Mucosa of stomach (tissue), 1 donor: ENCODE data around the gene CADM4.
"Not testable (repeated sequence)": the region's sequence is repeated elsewhere in the genome, so short reads cannot be mapped to it uniquely, and the experiment has no call there.

Source experiments
- H3K27me3 ChIP-seq: one replicate; pipeline ENCODE4 v1.7.0; 2013; ENCODE audit warnings: mild to moderate bottlenecking, low read length; ENCODE audit not compliant: control insufficient read depth, insufficient read depth
- H3K36me3 ChIP-seq: one replicate; pipeline ENCODE4 v1.7.0; 2013; ENCODE audit warnings: low read length; ENCODE audit not compliant: control insufficient read depth, insufficient read depth
- H3K4me1 ChIP-seq: one replicate; pipeline ENCODE4 v1.7.0; 2013; ENCODE audit warnings: mild to moderate bottlenecking, low read length; ENCODE audit not compliant: control insufficient read depth, insufficient read depth
- H3K4me3 ChIP-seq: one replicate; pipeline ENCODE4 v1.7.0; 2013; ENCODE audit warnings: low read length
- H3K9ac ChIP-seq: one replicate; pipeline ENCODE4 v1.7.0; 2013; ENCODE audit warnings: mild to moderate bottlenecking, low read length, moderate library complexity
- H3K9me3 ChIP-seq: one replicate; pipeline ENCODE4 v1.7.0; 2013; ENCODE audit warnings: mild to moderate bottlenecking, low read length, moderate library complexity; ENCODE audit not compliant: control insufficient read depth
- donor health status: Pancreatic carcinoma.

The CADM4 gene

DNA sequence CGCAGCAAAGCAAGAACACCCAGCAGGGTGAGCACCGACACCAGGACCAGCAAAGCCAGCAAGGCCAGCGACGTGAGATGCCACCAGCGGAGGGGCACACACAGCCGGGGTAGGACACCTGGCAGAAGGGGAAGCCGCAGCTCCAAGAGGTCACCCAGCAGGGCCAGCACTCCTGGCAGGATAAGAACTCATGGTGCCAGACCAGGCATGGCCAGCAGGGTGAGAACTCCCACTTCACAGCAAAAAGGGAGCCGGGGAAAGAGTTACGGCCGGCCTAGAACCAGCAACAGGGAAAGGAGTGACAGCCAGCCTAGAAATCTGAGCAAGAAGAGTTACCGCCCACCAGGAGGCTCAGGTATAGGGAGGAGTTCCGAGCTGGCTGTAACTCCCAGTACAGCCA lies 27.3 kb downstream of the CADM4 start:
- H3K4me1 ChIP-seq: no peaks in the 10 kb centered on the region
- H3K36me3 ChIP-seq: no peaks in the 10 kb centered on the region
- no peak overlapping the region for H3K4me3 ChIP-seq
- H3K9me3 ChIP-seq: no peaks in the 10 kb centered on the region
- H3K27me3 ChIP-seq: no peaks in the 10 kb centered on the region
- no peak overlapping the region for H3K9ac ChIP-seq

DNA sequence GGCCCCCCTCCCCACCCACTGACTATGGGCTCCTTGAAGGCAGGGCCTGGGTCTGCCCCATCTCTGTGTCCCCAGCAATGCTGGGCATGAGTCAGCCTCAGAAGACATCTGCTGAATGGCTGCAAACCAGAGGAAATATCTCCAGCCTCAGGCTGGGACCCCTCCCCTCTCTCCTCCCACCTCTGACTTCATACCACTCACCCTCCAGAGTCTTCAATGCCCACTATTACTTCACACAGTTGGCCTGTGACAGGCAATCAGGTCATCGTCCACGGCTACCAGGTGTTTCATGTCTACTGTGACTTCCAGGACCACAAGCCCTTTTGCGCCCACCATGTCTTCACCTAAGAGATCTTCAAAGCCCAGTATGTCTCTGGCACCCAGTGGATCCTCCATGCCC lies 27.9 kb downstream of the CADM4 start, which contains the start of gene SRRM5:
SRRM5 (plus strand) TSS at position 301 of the 400 bp plus-strand sequence; CDS start at position 335, 34 bp downstream.
- Histone ChIP-seq H3K27me3 (no peaks in the 10 kb centered on the region), H3K9me3 (no peaks in the 10 kb centered on the region), H3K9ac (no peak within 1 kb of the TSS), H3K4me3 (no peak within 1 kb of the TSS), H3K36me3 (no peaks in the 10 kb centered on the region), H3K4me1 (no peaks in the 10 kb centered on the region)

DNA sequence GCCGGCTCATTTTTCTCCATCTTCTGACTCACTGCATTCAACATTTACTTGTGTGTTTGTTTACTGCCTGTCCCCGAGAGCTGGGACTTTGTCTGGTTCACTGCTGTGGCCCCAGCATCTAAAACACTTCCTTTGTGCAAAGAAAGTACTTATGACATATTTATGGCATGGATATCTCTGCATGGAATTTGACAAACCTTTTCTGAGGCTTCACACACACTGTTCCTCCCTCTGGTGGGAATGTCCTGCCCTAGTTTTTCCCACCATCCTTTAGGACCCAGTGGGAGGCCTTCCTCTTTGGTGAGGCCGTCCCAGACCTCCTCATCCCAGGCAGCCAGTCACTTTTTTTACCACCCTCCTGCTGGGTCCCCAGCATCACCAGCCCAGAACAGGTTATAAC lies 29.2 kb downstream of the CADM4 start:
- Histone ChIP-seq H3K27me3 (no peaks in the 10 kb centered on the region), H3K9me3 (no peaks in the 10 kb centered on the region), H3K9ac (no peak overlapping the region), H3K4me1 (no peaks in the 10 kb centered on the region), H3K4me3 (no peak overlapping the region), H3K36me3 (no peaks in the 10 kb centered on the region)

DNA sequence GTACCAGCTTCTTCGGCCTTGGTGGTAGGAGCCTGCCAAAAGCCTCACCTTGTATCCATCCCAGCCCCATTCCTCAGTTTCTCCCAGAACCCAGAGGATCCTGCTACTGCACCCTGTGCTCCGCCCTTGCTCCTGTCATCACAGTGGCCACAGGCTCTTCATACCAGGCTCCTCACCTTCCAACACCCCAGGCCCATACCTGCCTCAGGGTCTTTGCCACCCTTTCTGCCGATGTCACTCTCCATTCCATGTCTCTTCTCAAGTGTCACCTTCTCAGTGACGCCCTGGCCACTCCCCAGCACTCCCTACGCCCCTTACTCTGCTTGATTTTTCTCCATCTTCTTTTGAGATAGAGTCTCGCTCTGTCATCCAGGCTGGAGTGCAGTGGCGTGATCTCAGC lies 29.8 kb downstream of the CADM4 start:
- Histone ChIP-seq H3K4me1 (no peaks in the 10 kb centered on the region), H3K27me3 (no peaks in the 10 kb centered on the region), H3K9me3 (no peaks in the 10 kb centered on the region), H3K9ac (no peak overlapping the region), H3K4me3 (no peak overlapping the region), H3K36me3 (no peaks in the 10 kb centered on the region)

DNA sequence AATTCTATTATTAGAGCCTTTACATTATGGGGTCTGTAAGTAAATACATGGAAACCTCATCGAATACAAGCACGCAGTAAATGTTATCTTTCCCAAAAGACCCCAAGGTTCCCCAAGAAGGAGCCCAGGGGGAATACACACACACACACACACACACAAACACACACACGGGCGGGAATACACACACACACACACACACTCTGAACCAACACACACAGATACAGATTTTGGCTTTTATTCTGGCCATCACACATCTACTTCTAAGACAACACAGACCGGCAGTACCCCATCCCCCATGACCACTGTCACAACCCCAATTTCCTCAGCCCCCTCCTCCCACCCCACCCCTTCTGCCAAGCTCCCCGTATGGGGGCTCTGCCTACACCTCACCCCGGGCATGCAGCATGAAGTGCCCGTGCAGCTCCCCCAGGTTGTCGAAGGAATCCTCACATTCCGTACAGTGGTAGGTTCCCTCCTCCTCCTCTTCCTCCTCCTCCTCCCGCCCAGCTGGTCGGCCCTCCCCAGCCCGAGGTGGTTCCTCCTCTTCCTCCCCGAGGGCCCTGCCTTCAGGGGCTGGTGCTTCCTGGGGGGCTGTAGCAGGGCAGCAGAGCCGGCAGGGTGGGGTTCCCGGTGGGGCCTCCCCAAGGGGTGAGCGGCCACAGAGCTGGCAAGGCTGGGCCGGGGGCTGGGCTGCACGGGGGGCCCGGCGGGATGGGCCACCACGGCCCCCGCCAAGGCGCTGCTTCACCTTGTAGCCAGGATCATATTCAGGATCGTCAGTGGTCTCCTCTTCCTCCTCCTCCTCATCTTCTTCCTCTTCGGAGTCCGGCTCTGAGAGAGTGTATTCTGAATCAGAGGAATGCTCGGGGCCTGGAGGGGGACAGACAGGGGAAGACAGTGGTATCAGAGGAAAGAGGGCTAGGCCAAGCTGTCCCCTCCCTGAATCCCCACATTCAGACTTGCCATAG lies 32.1 kb downstream of the CADM4 start:
- Histone ChIP-seq H3K4me1 (no peaks in the 10 kb centered on the region), H3K9me3 (no peaks in the 10 kb centered on the region), H3K9ac (no peak overlapping the region), H3K36me3 (no peaks in the 10 kb centered on the region), H3K4me3 (no peak overlapping the region), H3K27me3 (no peaks in the 10 kb centered on the region)

DNA sequence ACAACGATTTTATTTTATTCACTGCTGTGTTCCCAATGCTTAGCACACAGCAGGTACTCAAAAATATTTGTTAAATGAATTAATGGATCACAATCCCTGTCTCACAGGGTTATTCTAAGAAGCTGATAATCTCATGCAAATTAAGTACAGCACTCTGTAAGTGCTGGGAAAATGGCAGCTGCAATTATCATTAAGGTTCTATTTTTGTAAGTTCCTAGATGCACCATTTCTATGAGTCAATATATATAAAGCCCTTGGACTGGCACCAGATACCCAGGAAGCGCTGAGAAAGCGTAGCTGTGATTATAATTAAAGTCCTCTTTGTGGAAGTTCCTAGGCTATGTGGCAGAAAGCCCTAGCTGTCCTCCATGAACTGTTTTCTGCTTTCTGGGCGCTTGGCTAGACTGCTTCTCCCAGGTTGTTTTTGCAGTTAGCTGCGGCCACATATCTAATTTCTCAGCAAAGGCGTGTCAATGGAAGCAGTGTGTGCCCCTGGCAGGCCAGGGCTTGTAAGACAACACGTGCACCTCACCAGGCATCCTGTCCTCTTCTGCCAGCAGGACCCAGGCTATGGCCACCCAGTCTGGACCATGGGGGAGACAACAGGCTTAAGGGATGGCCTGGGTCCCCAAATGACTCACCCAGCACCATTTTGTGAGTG lies 33.0 kb downstream of the CADM4 start:
- H3K9me3 ChIP-seq: no peaks in the 10 kb centered on the region
- no peaks in the 10 kb centered on the region for H3K27me3 ChIP-seq
- no peaks in the 10 kb centered on the region for H3K4me1 ChIP-seq
- H3K9ac ChIP-seq: no peak overlapping the region
- no peak overlapping the region for H3K4me3 ChIP-seq
- H3K36me3 ChIP-seq: no peaks in the 10 kb centered on the region

DNA sequence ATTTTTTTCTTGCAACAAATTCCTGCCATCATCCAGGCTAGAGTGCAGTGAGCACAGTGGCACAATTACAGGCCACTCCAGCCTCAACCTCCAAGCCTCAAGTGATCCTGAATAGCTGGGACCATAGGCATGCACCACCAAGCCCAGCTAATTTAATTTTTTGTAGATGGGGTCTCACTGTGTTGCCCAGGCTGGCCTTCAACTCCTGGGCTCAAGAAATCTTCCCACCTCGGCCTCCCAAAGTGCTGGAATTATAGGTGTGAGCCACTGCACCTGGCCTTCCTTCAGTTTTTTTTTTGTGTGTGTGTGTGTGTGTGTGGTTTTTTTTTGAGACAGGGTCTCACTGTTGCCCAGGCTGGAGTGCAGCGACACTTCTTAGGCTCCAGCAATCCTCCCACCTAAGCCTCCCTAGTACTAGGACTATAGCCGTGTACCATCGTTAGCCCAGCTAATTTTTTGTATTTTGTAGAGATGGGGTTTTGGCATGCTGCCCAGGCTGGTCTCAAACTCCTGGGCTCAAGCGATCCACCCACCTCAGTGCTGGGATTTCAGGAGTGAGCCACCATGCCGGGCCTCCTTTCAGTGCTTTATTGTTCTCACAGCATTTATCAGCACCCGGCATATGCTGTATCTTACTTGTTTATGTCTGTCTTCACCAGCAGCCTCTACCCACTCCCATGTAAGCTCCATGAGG lies 33.6 kb downstream of the CADM4 start:
- H3K27me3 ChIP-seq: no peaks in the 10 kb centered on the region
- no peaks in the 10 kb centered on the region for H3K4me1 ChIP-seq
- H3K9me3 ChIP-seq: no peaks in the 10 kb centered on the region
- no peak overlapping the region for H3K9ac ChIP-seq
- H3K4me3 ChIP-seq: no peak overlapping the region
- no peaks in the 10 kb centered on the region for H3K36me3 ChIP-seq

DNA sequence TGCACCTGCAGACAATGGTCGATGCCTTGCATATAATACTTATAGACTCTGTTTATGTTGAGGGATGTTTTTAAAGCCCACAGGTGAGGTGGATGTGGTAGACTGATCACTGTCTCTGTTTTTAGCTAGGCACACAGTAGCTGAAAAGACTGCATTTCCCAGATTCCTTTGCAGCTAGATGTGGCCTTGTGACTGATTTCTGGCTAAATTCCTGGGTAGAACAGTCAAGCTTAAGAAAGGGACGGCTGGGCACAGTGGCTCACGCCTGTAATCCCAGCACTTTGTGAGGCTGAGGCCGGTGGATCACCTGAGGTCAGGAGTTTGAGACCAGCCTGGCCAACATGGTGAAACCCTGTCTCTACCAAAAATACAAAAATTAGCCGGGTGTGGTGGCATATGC lies 39.3 kb downstream of the CADM4 start:
- not testable (repeated sequence) for H3K4me3 ChIP-seq, H3K9me3 ChIP-seq, H3K9ac ChIP-seq, H3K36me3 ChIP-seq, H3K27me3 ChIP-seq
- peaks cover 12% of the 10 kb centered on the region for H3K4me1 ChIP-seq

DNA sequence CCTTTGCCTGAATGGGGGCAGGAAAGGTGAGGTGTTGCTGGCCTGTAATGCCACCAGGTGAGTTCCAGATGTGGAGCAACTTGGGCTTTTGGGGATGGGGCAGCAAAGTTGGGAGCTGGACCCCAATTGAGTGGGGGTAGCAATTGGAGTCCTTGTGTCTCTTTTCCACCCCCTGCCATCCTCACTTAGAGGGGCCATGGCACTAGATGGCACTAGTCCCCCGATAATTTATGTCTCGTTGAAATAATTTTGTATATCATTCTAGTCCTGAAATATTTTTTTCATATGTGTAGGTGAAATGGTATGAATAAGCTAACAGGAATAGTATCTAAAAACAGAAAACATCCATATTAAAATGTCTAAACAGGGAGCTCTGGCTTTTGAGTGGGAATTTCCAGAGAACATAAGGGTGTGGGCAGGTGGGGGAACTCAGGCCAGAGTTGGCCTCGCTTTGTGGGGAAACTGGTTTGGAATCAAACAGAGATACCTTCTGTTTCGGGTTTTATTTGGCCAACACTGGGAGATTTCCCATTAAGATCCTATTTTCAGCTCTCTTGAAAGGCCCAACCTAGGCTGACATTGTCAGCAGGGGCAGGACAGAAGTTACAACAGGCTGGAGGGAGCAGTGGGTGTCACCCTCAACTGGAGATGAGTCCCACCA lies 39.9 kb downstream of the CADM4 start:
- Histone ChIP-seq H3K27me3 (no peaks in the 10 kb centered on the region), H3K4me3 (no peak overlapping the region), H3K36me3 (no peaks in the 10 kb centered on the region), H3K9ac (no peak overlapping the region), H3K9me3 (no peaks in the 10 kb centered on the region), H3K4me1 (peaks cover 13% of the 10 kb centered on the region)

DNA sequence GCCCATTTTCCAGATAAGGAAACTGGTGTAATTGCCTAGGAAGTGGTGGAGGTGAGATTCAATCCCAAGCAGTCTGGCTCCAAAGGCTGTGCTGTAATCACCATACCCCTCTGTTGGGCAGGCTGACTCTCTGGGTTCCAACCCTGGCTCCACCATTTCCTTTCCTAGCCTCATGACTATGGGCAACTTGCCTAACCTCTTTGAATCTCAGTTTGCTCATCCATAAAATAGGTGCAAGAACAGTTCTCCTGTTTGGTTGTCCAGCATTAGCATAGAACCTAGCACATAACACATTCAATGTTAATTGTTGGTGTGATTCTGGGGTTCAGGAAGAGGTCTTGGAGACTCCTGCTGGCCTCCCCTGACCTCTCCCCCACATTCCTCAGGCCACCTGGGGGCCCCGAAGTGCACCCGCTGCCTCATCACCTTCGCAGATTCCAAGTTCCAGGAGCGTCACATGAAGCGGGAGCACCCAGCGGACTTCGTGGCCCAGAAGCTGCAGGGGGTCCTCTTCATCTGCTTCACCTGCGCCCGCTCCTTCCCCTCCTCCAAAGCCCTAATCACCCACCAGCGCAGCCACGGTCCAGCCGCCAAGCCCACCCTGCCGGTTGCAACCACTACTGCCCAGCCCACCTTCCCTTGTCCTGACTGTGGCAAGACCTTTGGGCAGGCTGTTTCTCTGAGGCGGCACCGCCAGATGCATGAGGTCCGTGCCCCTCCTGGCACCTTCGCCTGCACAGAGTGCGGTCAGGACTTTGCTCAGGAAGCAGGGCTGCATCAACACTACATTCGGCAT lies 41.0 kb downstream of the CADM4 start:
- Histone ChIP-seq H3K4me3 (no peak overlapping the region), H3K36me3 (no peaks in the 10 kb centered on the region), H3K27me3 (no peaks in the 10 kb centered on the region), H3K4me1 (peaks cover 22% of the 10 kb centered on the region), H3K9ac (no peak overlapping the region), H3K9me3 (no peaks in the 10 kb centered on the region)

DNA sequence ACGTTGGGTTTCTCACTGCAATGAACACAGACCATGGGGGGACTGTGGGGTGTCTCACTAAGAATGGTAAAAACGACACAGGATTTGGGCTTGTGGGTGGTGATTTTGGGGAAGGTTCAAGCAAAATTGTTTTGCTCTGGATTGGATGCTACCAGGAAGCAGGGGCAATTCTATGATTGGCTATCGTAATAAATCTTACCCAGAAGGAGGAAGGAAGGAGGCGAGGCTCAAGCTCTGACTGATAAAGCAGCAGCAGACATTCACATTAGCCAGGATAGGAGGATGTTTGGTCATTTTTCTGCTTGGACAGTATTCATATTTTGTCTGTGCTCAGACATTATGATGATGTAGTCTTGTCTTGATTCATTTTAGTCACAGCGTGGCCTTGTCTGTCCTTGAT lies 41.8 kb downstream of the CADM4 start:
- H3K27me3 ChIP-seq: no peaks in the 10 kb centered on the region
- no peak overlapping the region for H3K4me3 ChIP-seq
- H3K9ac ChIP-seq: no peak overlapping the region
- H3K9me3 ChIP-seq: no peaks in the 10 kb centered on the region
- H3K36me3 ChIP-seq: no peaks in the 10 kb centered on the region
- peaks cover 22% of the 10 kb centered on the region for H3K4me1 ChIP-seq
